ENCODE data around the gene CCDC57.

Gene CCDC57

GRCh38 chr17:82080789-82081464, 131.7 kb downstream of the CCDC57 start:
- DNase-seq (ENCODE audit: low read depth, low spot score): no peak

- no peak for DNase-seq (ENCODE audit: low read depth, low spot score)
Observed at GRCh38 chr17:82080048-82080788, 132.4 kb downstream of the CCDC57 start.

GRCh38 chr17:82079001-82079677, 133.5 kb downstream of the CCDC57 start:
- DNase-seq (ENCODE audit: low read depth, low spot score): no peak

- no peak for DNase-seq (ENCODE audit: low read depth, low spot score)
Observed at GRCh38 chr17:82078433-82078832, 134.2 kb downstream of the CCDC57 start.

GRCh38 chr17:82077617-82078358, 134.9 kb downstream of the CCDC57 start:
- DNase-seq (ENCODE audit: low read depth, low spot score): no peak

- no peak for DNase-seq (ENCODE audit: low read depth, low spot score)
Observed at GRCh38 chr17:82076785-82077591, 135.7 kb downstream of the CCDC57 start.

GRCh38 chr17:82076018-82076784, 136.4 kb downstream of the CCDC57 start:
- DNase-seq (ENCODE audit: low read depth, low spot score): no peak

GRCh38 chr17:82073446-82073845, 139.2 kb downstream of the CCDC57 start:
- no peak for DNase-seq (ENCODE audit: low read depth, low spot score)

GRCh38 chr17:82072827-82073226, 139.8 kb downstream of the CCDC57 start:
- no peak for DNase-seq (ENCODE audit: low read depth, low spot score)

GRCh38 chr17:82070611-82071010, 142.0 kb downstream of the CCDC57 start:
- DNase-seq (ENCODE audit: low read depth, low spot score): no peak

GRCh38 chr17:82065638-82066303, 146.9 kb downstream of the CCDC57 start, which contains the start of gene DUS1L:
Gene DUS1L, minus strand, starts transcription at chr17:82065804. Its CDS starts 745 bp downstream, at chr17:82065059.
- DNase-seq (ENCODE audit: low read depth, low spot score): peak; percentile 27

- DNase-seq (ENCODE audit: low read depth, low spot score): no peak
Observed at GRCh38 chr17:82065193-82065637, 147.4 kb downstream of the CCDC57 start.

- no peak for DNase-seq (ENCODE audit: low read depth, low spot score)
Observed at GRCh38 chr17:82064433-82065192, 148.0 kb downstream of the CCDC57 start.

GRCh38 chr17:82063424-82064415, 148.9 kb downstream of the CCDC57 start:
- no peak for DNase-seq (ENCODE audit: low read depth, low spot score)

- no peak for DNase-seq (ENCODE audit: low read depth, low spot score)
Observed at GRCh38 chr17:82062984-82063368, 149.7 kb downstream of the CCDC57 start.

- no peak for DNase-seq (ENCODE audit: low read depth, low spot score)
Observed at GRCh38 chr17:82062076-82062983, 150.3 kb downstream of the CCDC57 start.

All from activated naive CD8-positive, alpha-beta T cell treated with anti-CD3 and anti-CD28 coated beads, Interleukin-2, amount 50 U/mL, for 16 hours (primary cell).